T-helper 2 cell (primary cell): Measurements from ENCODE around the gene TNFRSF1A.
"Not testable (repeated sequence)": the region's sequence is repeated elsewhere in the genome, so short reads cannot be mapped to it uniquely, and the experiment has no call there.

Experiments
- DNase-seq, 5 experiments: peaks; one replicate each; pipeline versions ENCODE4 v3.0.0 to v3.0.0-alpha.2; 2012 to 2022

TNFRSF1A gene

DNA sequence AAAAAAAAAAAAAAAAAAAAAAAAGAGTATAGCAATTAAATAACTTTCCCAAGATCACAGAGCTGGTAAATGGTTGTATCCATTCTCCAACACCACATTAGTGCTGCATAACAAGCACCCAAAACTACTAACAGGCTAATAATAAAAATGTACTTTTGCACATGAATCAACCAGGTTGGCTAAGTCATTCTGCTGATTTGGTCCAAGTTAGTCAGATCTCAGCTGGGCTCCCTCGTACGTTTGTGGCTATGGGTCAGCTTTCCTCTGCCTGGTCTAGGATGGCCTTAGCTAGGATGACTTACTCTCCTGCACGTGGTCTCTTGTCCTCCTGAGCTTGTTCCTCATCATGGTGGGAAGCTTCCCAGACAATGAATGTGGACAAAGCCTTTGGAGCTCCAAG, 39.3 kb downstream of the TNFRSF1A start:
- DNase-seq: no peak

GRCh38 chr12:6301721-6302120, 40.2 kb downstream of the TNFRSF1A start:
- DNase-seq: no peak

DNA sequence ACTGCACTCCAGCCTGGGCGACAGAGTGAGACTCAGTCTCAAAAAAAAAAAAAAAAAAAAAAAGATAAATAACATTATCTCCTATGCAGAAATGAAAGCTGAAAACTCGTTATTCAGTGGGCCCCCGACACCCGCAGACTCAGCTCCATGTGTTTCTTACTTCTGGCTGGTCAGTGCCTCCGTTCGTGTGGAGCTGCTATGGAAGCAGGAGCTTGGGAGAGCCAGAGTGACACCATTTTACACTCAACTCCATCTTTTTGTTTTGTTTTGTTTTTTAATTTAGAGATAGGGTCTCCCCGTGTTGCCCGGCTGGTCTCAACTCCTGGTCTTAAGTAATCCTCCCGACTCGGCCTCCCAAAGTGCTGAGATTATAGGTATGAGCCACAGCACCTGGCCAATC, 44.7 kb downstream of the TNFRSF1A start:
- DNase-seq: no peak

GRCh38 chr12:6295094-6295811, 46.6 kb downstream of the TNFRSF1A start:
- DNase-seq: no peak

GRCh38 chr12:6294156-6295093, 47.5 kb downstream of the TNFRSF1A start:
- no peak for DNase-seq

- no peak for DNase-seq
Measured at GRCh38 chr12:6292606-6293005, 49.3 kb downstream of the TNFRSF1A start.

DNA sequence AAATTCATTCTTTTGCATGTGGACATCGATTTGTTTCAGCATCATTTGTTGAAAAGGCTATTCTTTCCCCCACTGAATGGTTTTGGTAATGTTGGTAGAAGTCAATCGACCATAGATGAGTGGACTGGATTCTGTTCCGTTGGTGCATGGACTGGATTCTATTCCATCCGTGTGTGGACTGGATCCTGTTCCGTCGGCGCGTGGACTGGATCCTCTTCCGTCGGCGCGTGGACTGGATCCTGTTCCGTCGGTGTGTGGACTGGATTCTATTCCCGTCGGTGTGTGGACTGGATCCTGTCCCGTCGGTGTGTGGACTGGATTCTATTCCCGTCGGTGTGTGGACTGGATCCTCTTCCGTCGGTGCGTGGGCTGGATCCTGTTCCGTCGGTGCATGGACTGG, 52.0 kb downstream of the TNFRSF1A start:
- DNase-seq: not testable (repeated sequence)

DNA sequence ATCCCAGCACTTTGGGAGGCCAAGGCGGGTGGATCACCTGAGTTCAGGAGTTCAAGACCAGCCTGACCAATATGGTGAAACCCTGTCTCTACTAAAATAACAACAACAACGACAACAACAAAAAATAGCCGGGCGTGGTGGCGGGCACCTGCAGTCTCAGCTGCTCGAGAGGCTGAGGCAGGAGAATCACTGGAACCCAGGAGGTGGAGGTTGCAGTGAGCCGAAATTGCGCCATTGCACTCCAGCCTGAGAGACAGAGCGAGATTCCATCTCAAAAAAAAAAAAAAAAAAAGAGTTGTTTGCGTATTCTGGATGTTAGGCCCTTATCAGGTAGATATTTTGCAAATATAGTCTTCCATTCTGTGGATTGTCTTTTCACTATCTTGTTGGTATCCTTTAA, 52.8 kb downstream of the TNFRSF1A start:
- DNase-seq: not testable (repeated sequence)

GRCh38 chr12:6288235-6288634, 53.6 kb downstream of the TNFRSF1A start:
- no peak for DNase-seq

DNA sequence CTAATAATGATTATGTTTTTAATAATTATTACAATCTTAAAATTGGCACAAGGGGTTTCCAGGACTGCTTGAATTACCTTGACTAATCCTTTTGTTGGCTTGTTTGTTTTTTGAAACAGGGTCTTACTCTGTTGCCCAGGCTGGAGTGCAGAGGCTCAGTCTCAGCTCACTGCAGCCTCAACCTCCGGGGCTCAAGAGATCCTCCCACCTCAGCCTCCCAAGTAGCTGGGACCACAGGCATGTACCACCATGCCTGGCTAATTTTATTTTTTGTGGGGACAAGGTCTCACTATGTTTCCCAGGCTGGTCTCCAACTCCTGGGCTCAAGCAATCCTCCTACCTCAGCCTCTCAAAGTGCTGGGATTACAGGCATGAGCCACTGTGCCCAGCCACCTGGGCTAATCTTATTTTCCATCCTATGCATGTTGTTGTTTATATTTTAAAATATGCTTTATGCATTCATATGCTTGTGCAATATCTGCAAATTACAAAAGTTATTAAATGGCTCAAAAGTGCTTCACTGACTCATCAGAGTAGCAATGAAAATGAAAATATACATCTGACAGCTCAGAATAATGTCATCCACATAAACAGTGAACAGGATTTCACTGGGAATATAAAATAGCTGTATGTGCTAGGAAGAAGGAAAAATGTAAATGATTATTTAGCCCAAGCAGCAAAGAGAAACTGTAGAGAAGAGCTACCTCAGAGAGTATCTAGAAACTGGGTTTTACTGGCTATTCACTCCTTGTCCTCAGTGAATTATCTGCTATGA, 56.2 kb downstream of the TNFRSF1A start:
- no peak for DNase-seq

- DNase-seq: peak in 4 of 5 experiments; percentile 15 to 45 (median 34)
Measured at GRCh38 chr12:6285063-6285477, 56.8 kb downstream of the TNFRSF1A start.

DNA sequence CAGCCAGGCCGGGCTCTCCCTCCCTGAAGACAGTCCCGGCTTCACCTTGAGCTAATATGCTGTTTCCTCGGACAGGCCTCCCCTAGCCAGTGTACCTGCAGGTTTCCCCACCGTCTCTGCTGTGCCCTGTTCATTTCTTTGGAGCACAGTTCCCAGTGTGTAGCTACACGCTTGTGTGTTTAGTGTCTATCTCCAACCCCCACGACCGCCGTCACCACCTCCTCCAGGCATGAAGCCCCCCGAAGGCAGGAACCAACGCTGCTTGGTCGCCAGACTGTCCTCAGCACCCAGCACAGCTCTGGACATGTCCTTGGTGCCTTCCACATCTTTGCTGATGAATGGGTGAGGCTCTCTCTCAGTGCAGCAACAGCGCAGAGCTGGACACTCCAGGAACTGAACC, 57.6 kb downstream of the TNFRSF1A start:
- DNase-seq: no peak

- no peak for DNase-seq
Measured at GRCh38 chr12:6282453-6282840, 59.4 kb downstream of the TNFRSF1A start.

GRCh38 chr12:6281081-6281809, 60.6 kb downstream of the TNFRSF1A start:
- no peak for DNase-seq

- no peak for DNase-seq
Measured at GRCh38 chr12:6280672-6281071, 61.2 kb downstream of the TNFRSF1A start.

DNA sequence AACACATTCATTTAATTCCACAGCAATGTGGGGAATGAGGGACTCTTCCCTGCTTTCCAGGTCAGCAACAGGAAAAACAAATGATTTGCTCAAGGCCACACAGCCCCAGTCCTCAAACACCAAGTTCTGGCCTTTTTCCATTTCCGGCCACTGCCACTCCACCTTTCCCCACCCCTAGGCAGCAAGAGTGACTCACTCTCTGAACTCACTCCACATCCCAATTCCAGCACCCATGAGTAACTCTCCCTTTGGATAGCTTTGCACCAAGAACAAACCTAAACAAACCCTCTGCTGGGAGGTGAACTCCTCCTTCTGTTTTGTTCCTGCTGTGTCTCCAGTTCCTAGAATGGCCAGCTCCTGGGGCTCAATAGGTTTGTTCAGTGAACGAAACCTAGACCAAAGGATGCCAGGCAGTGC, 61.8 kb downstream of the TNFRSF1A start:
- no peak for DNase-seq

DNA sequence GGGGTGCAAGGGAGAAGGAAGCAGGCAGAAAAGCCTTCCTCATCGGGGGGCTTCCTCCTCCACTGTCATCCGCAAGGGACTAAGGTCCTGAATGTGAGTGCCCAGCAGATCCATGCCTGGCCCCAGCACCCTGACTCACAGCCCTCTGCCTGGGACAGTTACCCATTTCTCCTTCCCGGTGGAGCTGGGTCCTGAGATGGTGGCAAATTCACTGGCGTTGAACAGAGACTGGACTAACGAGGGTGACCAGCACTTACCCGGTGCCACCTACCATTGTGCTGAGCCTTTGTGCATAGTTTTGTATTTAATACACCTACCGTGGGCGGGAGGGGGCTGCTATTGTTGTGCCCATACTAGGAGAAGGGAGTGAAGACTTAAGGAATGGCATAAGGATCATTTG, 62.2 kb downstream of the TNFRSF1A start:
- no peak for DNase-seq

- no peak for DNase-seq
Measured at GRCh38 chr12:6279256-6279628, 62.6 kb downstream of the TNFRSF1A start.
